Mesenchymal stem cell (in vitro differentiated cells and primary cell): ENCODE data around the gene USP46.
A peak's percentile ranks its signal among the peaks of the same experiment; 100 is the strongest.

Experiments
- DNase-seq: peaks from one replicate; pipeline ENCODE4 v3.0.0-alpha.2; 2013
- H2AFZ ChIP-seq: one replicate; pipeline ENCODE4 v1.6.1; 2013; ENCODE audit warnings: low read depth, mild to moderate bottlenecking, control low read depth, inconsistent platforms, low read length, moderate library complexity
- H2AK5ac ChIP-seq: 2 replicates; pipeline ENCODE4 v1.6.1; 2013; ENCODE audit warnings: low read length, moderate library complexity, mild to moderate bottlenecking, inconsistent platforms; ENCODE audit not compliant: severe bottlenecking
- H2BK120ac ChIP-seq: one replicate; pipeline ENCODE4 v1.6.1; 2013; ENCODE audit warnings: low read depth, mild to moderate bottlenecking, inconsistent platforms, low read length, moderate library complexity
- H2BK12ac ChIP-seq, 2 experiments: one replicate each; pipeline ENCODE4 v1.6.1; 2013; ENCODE audit warnings: inconsistent platforms in 2 of 2, low read length in 2 of 2, mild to moderate bottlenecking in 2 of 2, moderate library complexity in 2 of 2, control low read depth in 1 of 2
- H2BK15ac ChIP-seq: one replicate; pipeline ENCODE4 v1.6.1; 2013; ENCODE audit warnings: mild to moderate bottlenecking, low read depth, inconsistent platforms; ENCODE audit not compliant: poor library complexity, severe bottlenecking
- H2BK5ac ChIP-seq: 2 replicates; pipeline ENCODE4 v1.6.1; 2013; ENCODE audit warnings: low read depth, mild to moderate bottlenecking, low read length, control low read depth, inconsistent platforms; ENCODE audit not compliant: poor library complexity, severe bottlenecking
- H3K14ac ChIP-seq, 2 experiments: one replicate each; pipeline ENCODE4 v1.6.1; 2013; ENCODE audit warnings: inconsistent platforms in 2 of 2, low read length in 2 of 2, control low read depth in 1 of 2, mild to moderate bottlenecking in 1 of 2, moderate library complexity in 1 of 2
- H3K18ac ChIP-seq, 2 experiments: one replicate each; pipeline ENCODE4 v1.6.1; 2013; ENCODE audit warnings: inconsistent platforms in 2 of 2, low read length in 2 of 2, control low read depth in 1 of 2, low read depth in 1 of 2, mild to moderate bottlenecking in 1 of 2
- H3K23ac ChIP-seq, 2 experiments: one replicate each; pipeline ENCODE4 v1.6.1; 2013; ENCODE audit warnings: inconsistent platforms in 2 of 2, low read length in 2 of 2, mild to moderate bottlenecking in 2 of 2, moderate library complexity in 2 of 2, control low read depth in 1 of 2
- H3K27ac ChIP-seq: 2 replicates; pipeline ENCODE4 v1.5.1; 2013; ENCODE audit warnings: mild to moderate bottlenecking, moderate library complexity, low read length, control low read depth, inconsistent platforms; ENCODE audit not compliant: poor library complexity, severe bottlenecking
- H3K27me3 ChIP-seq, 2 experiments: 2 replicates each; pipeline versions ENCODE4 v1.6.1 to v1.7.0; 2013; ENCODE audit warnings: low read length in 2 of 2, mild to moderate bottlenecking in 2 of 2, moderate library complexity in 2 of 2, control low read depth in 1 of 2, inconsistent platforms in 1 of 2; ENCODE audit not compliant: control insufficient read depth in 1 of 2, insufficient read depth in 1 of 2
- H3K36me3 ChIP-seq, 2 experiments: 2 replicates each; pipeline versions ENCODE4 v1.6.1 to v1.7.0; 2013; ENCODE audit warnings: low read length in 2 of 2, control low read depth in 1 of 2, inconsistent platforms in 1 of 2, low read depth in 1 of 2, mild to moderate bottlenecking in 1 of 2; ENCODE audit not compliant: insufficient read depth in 2 of 2, control insufficient read depth in 1 of 2
- H3K4ac ChIP-seq, 2 experiments: one replicate each; pipeline ENCODE4 v1.6.1; 2013; ENCODE audit warnings: inconsistent platforms in 2 of 2, low read length in 2 of 2, mild to moderate bottlenecking in 2 of 2, moderate library complexity in 2 of 2, control low read depth in 1 of 2, low read depth in 1 of 2
- H3K4me1 ChIP-seq: 2 replicates; pipeline ENCODE4 v1.6.1; 2013; ENCODE audit warnings: low read depth, low read length, control low read depth; ENCODE audit not compliant: control insufficient read depth, insufficient read depth
- H3K4me2 ChIP-seq: 2 replicates; pipeline ENCODE4 v1.6.1; 2013; ENCODE audit warnings: low read length, mild to moderate bottlenecking, inconsistent platforms; ENCODE audit not compliant: poor library complexity, severe bottlenecking
- H3K4me3 ChIP-seq, 2 experiments: 2 replicates each; pipeline versions ENCODE4 v1.5.1 to v1.7.0; 2013; ENCODE audit warnings: low read length in 2 of 2, mild to moderate bottlenecking in 2 of 2, control low read depth in 1 of 2, low read depth in 1 of 2; ENCODE audit not compliant: insufficient read depth in 1 of 2
- H3K79me1 ChIP-seq: replicated peaks from 2 replicates; pipeline ENCODE4 v1.6.1; 2013; ENCODE audit warnings: mild to moderate bottlenecking, control low read depth, low read length, inconsistent platforms; ENCODE audit not compliant: poor library complexity, severe bottlenecking
- H3K9ac ChIP-seq: 2 replicates; pipeline ENCODE4 v1.7.0; 2013; ENCODE audit warnings: mild to moderate bottlenecking, low read length, moderate library complexity
- H3K9me3 ChIP-seq: 2 replicates; pipeline ENCODE4 v1.7.0; 2013; ENCODE audit warnings: mild to moderate bottlenecking, low read length; ENCODE audit not compliant: control insufficient read depth
- H4K8ac ChIP-seq: one replicate; pipeline ENCODE4 v1.6.1; 2013; ENCODE audit warnings: inconsistent platforms, mild to moderate bottlenecking, low read length, moderate library complexity
- H4K91ac ChIP-seq: one replicate; pipeline ENCODE4 v1.6.1; 2013; ENCODE audit warnings: mild to moderate bottlenecking, low read length, inconsistent platforms
- WGBS: methylation state at CpG from one replicate; pipeline ENCODE4 v1.1.7; 2013; ENCODE audit warnings: mixed read lengths; 5-methylcytosine and 5-hydroxymethylcytosine counted together

The USP46 gene

GRCh38 chr4:52572936-52573485 lies 86.1 kb downstream of the USP46 start:
- H2AFZ ChIP-seq: no peak overlapping the region
- peak overlapping the region; percentile 73 for H2AK5ac ChIP-seq
- peak overlapping the region; percentile 38 to 95 for H2BK12ac ChIP-seq
- H3K14ac ChIP-seq: no peak overlapping the region
- WGBS: 61% methylated on average over 6 of the region's 6 CpGs
- H3K27ac ChIP-seq: peak overlapping the region; percentile 45
- no peak overlapping the region for H3K4me3 ChIP-seq
- DNase-seq: peak; percentile 84
- H3K79me1 ChIP-seq: no peaks in the 10 kb centered on the region
- H3K27me3 ChIP-seq: peaks cover 0 to 9% of the 10 kb centered on the region in 2 experiments
- no peaks in the 10 kb centered on the region for H3K9me3 ChIP-seq
- H3K18ac ChIP-seq: peak overlapping the region; percentile 46 to 82
- peak overlapping the region; percentile 29 for H2BK120ac ChIP-seq
- no peak overlapping the region for H4K8ac ChIP-seq
- H3K4ac ChIP-seq: peak overlapping the region in 1 of 2 experiments; percentile 92
- no peaks in the 10 kb centered on the region for H3K36me3 ChIP-seq
- no peak overlapping the region for H3K23ac ChIP-seq
- H2BK15ac ChIP-seq: no peak overlapping the region
- H3K9ac ChIP-seq: no peak overlapping the region
- no peak overlapping the region for H2BK5ac ChIP-seq
- no peak overlapping the region for H3K4me2 ChIP-seq
- H3K4me1 ChIP-seq: peaks cover 5% of the 10 kb centered on the region
- H4K91ac ChIP-seq: peak overlapping the region; percentile 23

- H3K4me3 ChIP-seq: no peak overlapping the region
- no peak overlapping the region for H4K91ac ChIP-seq
- peaks cover 0 to 18% of the 10 kb centered on the region in 2 experiments for H3K27me3 ChIP-seq
- H3K9ac ChIP-seq: no peak overlapping the region
- no peak overlapping the region for H2BK120ac ChIP-seq
- H3K18ac ChIP-seq: no peak overlapping the region
- no peak overlapping the region for H4K8ac ChIP-seq
- no peak overlapping the region for H3K14ac ChIP-seq
- no peaks in the 10 kb centered on the region for H3K36me3 ChIP-seq
- no peak overlapping the region for H2AFZ ChIP-seq
- H2BK15ac ChIP-seq: peak overlapping the region; percentile 26
- H3K4ac ChIP-seq: no peak overlapping the region
- no peak overlapping the region for H3K27ac ChIP-seq
- H3K4me2 ChIP-seq: no peak overlapping the region
- H3K4me1 ChIP-seq: peaks cover 5% of the 10 kb centered on the region
- DNase-seq: no peak
- 100% methylated on average over 3 of the region's 3 CpGs for WGBS
- no peak overlapping the region for H2BK12ac ChIP-seq
- no peak overlapping the region for H2AK5ac ChIP-seq
- no peak overlapping the region for H2BK5ac ChIP-seq
- no peaks in the 10 kb centered on the region for H3K9me3 ChIP-seq
- no peaks in the 10 kb centered on the region for H3K79me1 ChIP-seq
- no peak overlapping the region for H3K23ac ChIP-seq
These were observed 90.8 kb downstream of the USP46 start for GRCh38 chr4:52568351-52568750.

DNA sequence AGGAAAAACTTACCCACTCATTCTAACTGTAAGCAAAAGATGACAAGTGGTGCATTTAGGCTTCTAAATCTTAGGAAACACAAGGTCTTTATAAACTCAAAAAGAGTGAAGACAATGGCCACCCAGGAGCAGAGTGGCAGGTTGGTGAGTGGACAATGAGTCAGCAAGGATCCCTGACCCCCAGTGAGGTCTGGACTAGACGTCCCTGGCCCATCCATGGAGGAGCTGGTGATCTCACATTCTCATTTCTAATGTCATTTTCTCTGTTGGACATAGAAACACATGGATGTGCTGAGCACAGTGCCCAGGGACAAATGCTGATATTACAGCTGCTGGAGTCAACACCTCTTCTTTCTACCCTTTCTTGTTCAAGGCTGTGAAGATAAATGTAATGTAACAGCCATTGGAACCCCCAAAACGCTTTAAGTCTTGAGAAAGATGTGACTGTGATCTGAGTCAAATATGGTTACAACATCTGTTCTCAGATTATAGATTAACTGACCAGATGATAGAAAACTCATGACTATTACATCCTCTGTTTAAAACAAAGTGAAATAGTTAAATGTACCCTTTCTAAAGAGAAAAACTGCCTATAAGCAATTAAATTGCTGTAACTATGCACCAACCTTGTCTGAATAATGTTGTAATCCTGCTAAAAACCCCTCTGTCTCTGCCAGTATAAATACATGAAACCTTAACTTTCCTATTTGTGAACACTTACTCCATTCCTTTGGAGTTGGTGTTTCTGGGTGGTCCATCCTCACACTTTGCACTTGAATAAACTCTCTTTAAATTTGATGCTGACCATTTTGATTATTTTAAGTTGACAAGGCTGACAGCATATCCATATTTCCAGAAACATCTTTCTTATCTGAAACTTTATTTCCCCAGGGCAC lies 92.7 kb downstream of the USP46 start:
- no peak overlapping the region for H4K8ac ChIP-seq
- peaks cover 3% of the 10 kb centered on the region for H3K4me1 ChIP-seq
- H3K27ac ChIP-seq: no peak overlapping the region
- no peak overlapping the region for H2BK12ac ChIP-seq
- peak overlapping the region in 1 of 2 experiments; percentile 5 for H3K18ac ChIP-seq
- H3K9me3 ChIP-seq: no peaks in the 10 kb centered on the region
- WGBS: 0% methylated on average over 1 of the region's 2 CpGs
- no peak overlapping the region for H2AK5ac ChIP-seq
- H3K4me3 ChIP-seq: no peak overlapping the region
- no peak overlapping the region for H3K9ac ChIP-seq
- H2BK120ac ChIP-seq: no peak overlapping the region
- H2AFZ ChIP-seq: no peak overlapping the region
- H2BK5ac ChIP-seq: no peak overlapping the region
- H3K79me1 ChIP-seq: no peaks in the 10 kb centered on the region
- peaks cover 0 to 18% of the 10 kb centered on the region in 2 experiments for H3K27me3 ChIP-seq
- H3K4me2 ChIP-seq: no peak overlapping the region
- no peak overlapping the region for H2BK15ac ChIP-seq
- no peak overlapping the region for H4K91ac ChIP-seq
- H3K4ac ChIP-seq: peak overlapping the region; percentile 6 to 29
- no peak overlapping the region for H3K14ac ChIP-seq
- H3K23ac ChIP-seq: no peak overlapping the region
- peak; percentile 67 for DNase-seq
- no peaks in the 10 kb centered on the region for H3K36me3 ChIP-seq

- H3K18ac ChIP-seq: no peak overlapping the region
- no peak overlapping the region for H4K91ac ChIP-seq
- no peak overlapping the region for H3K14ac ChIP-seq
- no peak overlapping the region for H2BK120ac ChIP-seq
- no peak overlapping the region for H3K4ac ChIP-seq
- H2BK12ac ChIP-seq: no peak overlapping the region
- no peak overlapping the region for H3K27ac ChIP-seq
- no peak overlapping the region for H4K8ac ChIP-seq
- peak; percentile 46 for DNase-seq
- no peak overlapping the region for H3K23ac ChIP-seq
- no peak overlapping the region for H3K4me2 ChIP-seq
- H3K9ac ChIP-seq: no peak overlapping the region
- H3K9me3 ChIP-seq: no peaks in the 10 kb centered on the region
- H3K27me3 ChIP-seq: peaks cover 0 to 13% of the 10 kb centered on the region in 2 experiments
- H3K4me1 ChIP-seq: no peaks in the 10 kb centered on the region
- no peaks in the 10 kb centered on the region for H3K79me1 ChIP-seq
- H2BK5ac ChIP-seq: no peak overlapping the region
- whole genome bisulfite sequencing: 96% methylated on average over 1 of the region's 1 CpG
- H2AK5ac ChIP-seq: no peak overlapping the region
- H2AFZ ChIP-seq: no peak overlapping the region
- H3K4me3 ChIP-seq: no peak overlapping the region
- no peak overlapping the region for H2BK15ac ChIP-seq
- no peaks in the 10 kb centered on the region for H3K36me3 ChIP-seq
These were observed 98.2 kb downstream of the USP46 start for GRCh38 chr4:52560844-52561280.
